Measurements from ENCODE around the gene LRBA.

LRBA gene

GRCh38 chr4:150328496-150328895, 686.6 kb downstream of the LRBA start:
- Histone ChIP-seq H3K4me3 (no peak overlapping the region), H3K27ac (no peak overlapping the region)
- DNase-seq (ENCODE audit: low spot score) = no peak
- no peak for TF ChIP-seq CTCF (IDR thresholded peaks at IDR 0.05)

- no peak for TF ChIP-seq CTCF (IDR thresholded peaks at IDR 0.05)
- no peak for DNase-seq (ENCODE audit: low spot score)
- Histone ChIP-seq H3K4me3 (no peak overlapping the region), H3K27ac (no peak overlapping the region)
Measured at GRCh38 chr4:150327262-150327780, 687.8 kb downstream of the LRBA start.

GRCh38 chr4:150325872-150326271, 689.2 kb downstream of the LRBA start:
- TF ChIP-seq CTCF (IDR thresholded peaks at IDR 0.05) = no peak
- no peak for DNase-seq (ENCODE audit: low spot score)
- Histone ChIP-seq H3K27ac (no peak overlapping the region), H3K4me3 (no peak overlapping the region)

GRCh38 chr4:150323406-150324325, 691.4 kb downstream of the LRBA start:
- H3K4me3 ChIP-seq = no peak overlapping the region
- H3K27ac ChIP-seq = no peak overlapping the region
- no peak for TF ChIP-seq CTCF (IDR thresholded peaks at IDR 0.05)
- DNase-seq (ENCODE audit: low spot score) = no peak

- TF ChIP-seq CTCF (IDR thresholded peaks at IDR 0.05) = no peak
- DNase-seq (ENCODE audit: low spot score) = no peak
- no peak overlapping the region for H3K27ac ChIP-seq
- no peak overlapping the region for H3K4me3 ChIP-seq
Measured at GRCh38 chr4:150322646-150323045, 692.4 kb downstream of the LRBA start.

GRCh38 chr4:150321113-150321512, 694.0 kb downstream of the LRBA start:
- no peak overlapping the region for H3K4me3 ChIP-seq
- DNase-seq (ENCODE audit: low spot score) = no peak
- no peak overlapping the region for H3K27ac ChIP-seq
- no peak for TF ChIP-seq CTCF (IDR thresholded peaks at IDR 0.05)

GRCh38 chr4:150318971-150319370, 696.1 kb downstream of the LRBA start:
- Histone ChIP-seq H3K27ac (no peak overlapping the region), H3K4me3 (no peak overlapping the region)
- no peak for TF ChIP-seq CTCF (IDR thresholded peaks at IDR 0.05)
- no peak for DNase-seq (ENCODE audit: low spot score)
